Stimulated activated CD8-positive, alpha-beta memory T cell treated with anti-CD3 and anti-CD28 coated beads, Interleukin-15, amount 100 ng/mL, for 1 hour (primary cell): ENCODE results near the gene FAM186B.
A peak's percentile ranks its signal among the peaks of the same experiment; 100 is the strongest.
"Not testable (repeated sequence)": the region's sequence is repeated elsewhere in the genome, so short reads cannot be mapped to it uniquely, and the experiment has no call there.

ENCODE experiments used
- DNase-seq: peaks from one replicate; pipeline ENCODE4 v3.0.0-alpha.2; 2020; ENCODE audit warnings: low read depth

Gene FAM186B

GRCh38 chr12:49635656-49636055 is 30.2 kb upstream of the FAM186B start:
- DNase-seq: no peak

GRCh38 chr12:49635036-49635435 is 29.6 kb upstream of the FAM186B start:
- no peak for DNase-seq

GRCh38 chr12:49633703-49634345 is 28.4 kb upstream of the FAM186B start:
- DNase-seq: no peak

- DNase-seq: no peak
Observed at GRCh38 chr12:49632986-49633702, 27.7 kb upstream of the FAM186B start.

GRCh38 chr12:49632401-49632800 is 27.0 kb upstream of the FAM186B start:
- no peak for DNase-seq

GRCh38 chr12:49631336-49631907 is 26.0 kb upstream of the FAM186B start:
- no peak for DNase-seq

GRCh38 chr12:49627752-49628360 is 22.4 kb upstream of the FAM186B start:
- no peak for DNase-seq

- DNase-seq: no peak
Observed at GRCh38 chr12:49626836-49627235, 21.4 kb upstream of the FAM186B start.

- no peak for DNase-seq
Observed at GRCh38 chr12:49626169-49626835, 20.9 kb upstream of the FAM186B start.

- DNase-seq: no peak
Observed at GRCh38 chr12:49624921-49625577, 19.6 kb upstream of the FAM186B start.

- peak; percentile 51 for DNase-seq
Observed at GRCh38 chr12:49623142-49623904, 17.9 kb upstream of the FAM186B start, which contains the start of gene PRPF40B. TSS of gene PRPF40B (plus strand) at chr12:49623561. CDS start at chr12:49623591, 30 bp downstream.

GRCh38 chr12:49622501-49623141 is 17.2 kb upstream of the FAM186B start:
- no peak for DNase-seq

- DNase-seq: no peak
Observed at GRCh38 chr12:49621651-49622500, 16.4 kb upstream of the FAM186B start.

- DNase-seq: no peak
Observed at GRCh38 chr12:49619286-49619685, 13.8 kb upstream of the FAM186B start.

GRCh38 chr12:49618576-49618975 is 13.1 kb upstream of the FAM186B start:
- DNase-seq: no peak

GRCh38 chr12:49616533-49617219 is 11.2 kb upstream of the FAM186B start:
- no peak for DNase-seq

GRCh38 chr12:49615725-49616124 is 10.3 kb upstream of the FAM186B start:
- no peak for DNase-seq

- no peak for DNase-seq
Observed at GRCh38 chr12:49612210-49612609, 6.8 kb upstream of the FAM186B start.

GRCh38 chr12:49610785-49611184 is 5.3 kb upstream of the FAM186B start:
- not testable (repeated sequence) for DNase-seq
